ENCODE results near the gene CXCR3.

GRCh38 chrX:71660562-71661416 lies 42.5 kb upstream of the CXCR3 start:
- no peak for TF ChIP-seq EP300 (IDR thresholded peaks at IDR 0.05)
- TF ChIP-seq CTCF (IDR thresholded peaks at IDR 0.05), result no peak
- TF ChIP-seq POLR2A (IDR thresholded peaks at IDR 0.05), result no peak

Data from ovary (tissue), 3 donors.